Stimulated activated CD4-positive, alpha-beta T cell treated with anti-CD3 and anti-CD28 coated beads, Interleukin-4, amount 100 ng/mL, for 24 hours (primary cell): ENCODE measurements around the gene LRRC43.
A peak's percentile ranks its signal among the peaks of the same experiment; 100 is the strongest.
"Not testable (repeated sequence)": the region's sequence is repeated elsewhere in the genome, so short reads cannot be mapped to it uniquely, and the experiment has no call there.

Source experiments
- DNase-seq: peaks from one replicate; pipeline ENCODE4 v3.0.0-alpha.2; 2020

The LRRC43 gene

DNA sequence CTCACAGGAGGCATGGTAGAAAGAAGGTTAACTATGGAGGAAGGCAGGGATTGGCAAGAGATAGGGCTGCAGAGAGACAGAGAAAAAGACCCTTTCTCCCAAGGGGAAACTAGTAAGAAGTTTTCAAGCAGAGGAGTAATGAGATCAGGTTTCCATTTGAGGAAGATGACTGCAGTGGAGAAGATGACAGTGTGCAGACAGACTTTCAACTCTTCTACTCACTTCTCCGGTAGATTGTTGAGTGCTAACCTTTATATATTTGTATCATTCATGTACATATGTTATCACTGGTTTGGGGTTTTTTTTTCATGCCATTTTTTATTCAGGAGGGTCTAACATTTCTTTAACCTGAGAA is 14.7 kb downstream of the LRRC43 start:
- no peak for DNase-seq

DNA sequence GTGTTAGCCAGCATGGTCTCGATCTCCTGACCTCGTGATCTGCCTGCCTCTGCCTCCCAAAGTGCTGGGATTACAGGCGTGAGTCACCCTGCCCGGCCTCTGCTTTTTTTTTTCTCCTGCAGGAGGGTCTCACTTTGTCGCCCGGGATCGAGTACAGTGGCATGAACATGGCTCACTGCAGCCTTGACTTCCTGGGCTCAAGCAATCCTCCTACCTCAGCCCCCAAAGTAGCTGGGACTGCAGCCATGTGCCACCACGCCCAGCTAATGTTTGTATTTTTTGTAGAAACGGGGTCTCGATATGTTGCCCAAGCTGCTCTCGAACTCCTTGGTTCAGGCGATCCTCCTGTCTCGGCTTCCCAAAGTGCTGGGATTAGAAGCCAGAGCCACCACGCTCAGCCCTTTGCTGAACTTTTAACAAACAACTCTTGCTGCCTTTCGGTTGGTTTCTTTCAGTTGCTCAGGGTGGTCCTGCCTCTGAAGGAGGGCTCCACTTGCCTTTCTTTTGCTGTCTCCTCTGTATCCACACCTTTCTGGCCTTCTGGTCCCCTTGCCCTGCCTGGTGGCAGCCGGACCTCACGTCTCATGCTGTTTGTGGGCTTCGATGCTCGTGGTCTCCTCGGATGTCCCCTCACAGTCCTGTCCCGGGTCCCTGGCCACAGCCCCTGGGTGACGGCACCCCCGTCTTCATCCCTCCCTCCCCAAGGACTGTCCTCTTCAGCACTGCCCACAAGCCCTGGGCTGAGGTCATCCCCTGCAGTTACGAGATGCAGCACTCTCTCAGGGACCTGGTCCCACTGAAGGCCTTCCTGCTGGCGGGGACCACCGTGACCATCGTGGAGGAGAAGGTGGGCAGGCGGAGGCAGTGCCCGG is 16.8 kb downstream of the LRRC43 start:
- no peak for DNase-seq

DNA sequence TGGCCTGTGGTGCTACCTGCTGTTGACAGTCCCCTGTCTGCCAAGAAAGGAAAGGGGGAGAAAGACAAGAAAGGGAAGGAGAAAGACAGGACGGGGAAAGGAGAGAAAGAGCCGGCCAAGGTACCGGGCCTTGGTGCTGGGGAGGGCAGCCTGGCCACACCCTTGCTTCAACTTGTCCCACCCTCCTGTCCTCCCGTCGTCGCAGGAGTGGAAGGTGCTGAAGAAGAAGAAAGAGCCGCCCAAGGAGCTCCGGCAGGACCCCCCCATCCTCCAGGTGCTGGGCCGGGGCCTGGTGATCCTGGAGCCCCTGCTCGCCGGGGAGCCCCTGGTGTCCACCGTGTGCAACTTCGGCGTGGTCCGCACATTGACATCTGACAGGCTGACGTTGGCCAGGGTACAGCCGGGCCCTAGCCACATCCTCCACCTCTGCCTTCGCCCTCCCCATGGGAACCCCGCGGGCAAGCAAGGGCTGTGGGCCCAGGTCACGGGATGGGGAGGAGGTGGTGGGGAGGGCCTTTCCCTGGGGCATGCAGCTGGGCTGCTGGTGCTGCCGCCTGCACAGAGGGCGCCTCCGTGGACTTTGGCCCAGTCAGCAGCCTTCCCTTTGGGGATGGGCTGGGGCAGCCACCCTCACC is 17.7 kb downstream of the LRRC43 start:
- DNase-seq = no peak

DNA sequence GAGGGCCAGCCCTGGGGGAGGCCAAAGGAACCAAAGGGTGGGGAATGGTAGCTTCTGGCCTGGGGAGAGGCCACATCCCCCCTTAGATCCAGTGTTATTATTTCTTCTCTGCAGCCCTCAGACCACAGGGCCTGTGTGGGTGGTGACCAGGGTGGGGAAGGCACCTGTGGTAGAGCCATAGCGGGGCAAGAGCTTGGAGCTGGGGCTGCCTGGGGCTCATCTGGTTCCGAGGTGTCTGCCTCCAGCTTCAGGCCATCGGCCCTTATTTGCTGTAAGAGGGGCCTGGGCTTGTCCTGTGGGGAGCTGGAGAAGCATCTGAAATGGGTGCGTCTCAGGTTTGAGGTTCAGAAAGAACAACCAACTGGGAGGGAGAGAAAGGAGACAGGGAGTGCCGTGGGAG is 18.5 kb downstream of the LRRC43 start:
- no peak for DNase-seq

DNA sequence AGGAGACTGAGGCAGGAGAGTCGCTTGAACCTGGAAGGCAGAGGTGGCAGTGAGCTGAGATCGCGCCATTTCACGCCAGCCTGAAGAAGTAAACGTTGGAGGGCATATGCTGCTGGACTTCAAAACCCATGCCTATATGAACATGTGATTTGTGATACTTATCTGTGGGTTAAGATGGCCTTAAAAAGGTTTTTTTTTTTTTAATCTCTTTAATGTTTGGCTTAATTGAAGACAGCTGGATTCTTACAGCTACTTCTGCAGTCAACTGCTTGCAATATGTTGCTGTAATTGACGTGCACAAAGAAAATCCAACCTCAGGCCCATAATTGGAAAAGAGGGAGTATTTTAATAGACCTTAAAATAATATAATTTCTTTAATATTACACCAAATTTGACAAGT is 19.1 kb downstream of the LRRC43 start:
- no peak for DNase-seq

DNA sequence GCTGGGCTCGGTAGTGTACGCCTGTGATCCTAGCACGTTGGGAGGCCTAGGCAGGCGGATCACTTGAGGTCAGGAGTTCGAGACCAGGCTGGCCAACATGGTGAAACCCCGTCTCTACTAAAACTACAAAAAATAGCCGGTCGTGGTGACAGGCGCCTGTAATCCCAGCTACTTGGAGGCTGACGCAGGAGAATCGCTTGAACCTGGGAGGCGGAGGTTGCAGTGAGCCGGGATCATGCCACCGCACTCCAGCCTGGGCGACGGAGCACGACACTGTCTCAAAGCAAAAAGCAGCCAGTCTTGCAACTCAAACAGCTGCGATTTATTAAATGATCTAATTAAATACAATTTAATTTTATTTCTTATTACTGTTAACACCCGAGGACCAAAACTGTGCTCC is 19.9 kb downstream of the LRRC43 start:
- not testable (repeated sequence) for DNase-seq

DNA sequence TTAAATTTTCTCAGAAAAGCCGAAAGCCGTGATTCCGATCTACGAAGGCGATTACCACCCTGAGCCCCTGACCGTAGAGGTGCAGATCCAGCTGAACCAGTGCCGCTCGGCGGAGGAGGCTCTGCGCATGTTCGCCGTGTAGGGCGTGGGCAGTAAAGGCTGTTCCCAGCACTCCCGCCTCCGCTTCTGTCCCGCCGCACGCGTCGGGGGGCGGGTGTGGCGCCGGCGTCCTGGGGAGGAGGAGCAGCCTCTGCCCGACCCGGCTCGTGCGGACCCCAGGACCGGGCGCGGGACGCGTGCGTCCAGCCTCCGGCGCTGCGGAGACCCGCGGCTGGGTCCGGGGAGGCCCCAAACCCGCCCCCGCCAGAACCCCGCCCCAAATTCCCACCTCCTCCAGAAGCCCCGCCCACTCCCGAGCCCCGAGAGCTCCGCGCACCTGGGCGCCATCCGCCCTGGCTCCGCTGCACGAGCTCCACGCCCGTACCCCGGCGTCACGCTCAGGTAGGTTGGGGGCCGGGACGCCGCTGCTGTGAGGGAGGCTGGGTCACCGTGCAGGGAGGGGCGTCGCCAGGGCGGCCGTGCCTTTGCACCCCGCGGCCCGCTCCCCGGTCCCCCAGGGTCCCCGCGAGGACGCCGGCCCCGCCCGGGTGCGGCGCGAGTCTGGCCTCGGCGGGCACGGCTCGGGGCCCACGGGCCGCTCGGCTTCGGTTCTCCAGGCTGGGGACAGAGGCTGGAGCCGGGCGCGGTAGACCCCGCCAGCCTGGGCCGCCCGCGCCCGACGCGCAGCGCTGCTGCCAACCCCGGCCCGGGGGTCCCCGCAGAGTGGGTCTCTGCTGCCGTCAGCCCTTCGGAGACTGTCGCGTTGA is 20.6 kb downstream of the LRRC43 start, which contains the start of gene B3GNT4:
TSS of gene B3GNT4 (plus strand) at position 409 of the 866 bp plus-strand sequence. CDS start 910 bp downstream, outside the sequence.
- DNase-seq = peak; percentile 67

DNA sequence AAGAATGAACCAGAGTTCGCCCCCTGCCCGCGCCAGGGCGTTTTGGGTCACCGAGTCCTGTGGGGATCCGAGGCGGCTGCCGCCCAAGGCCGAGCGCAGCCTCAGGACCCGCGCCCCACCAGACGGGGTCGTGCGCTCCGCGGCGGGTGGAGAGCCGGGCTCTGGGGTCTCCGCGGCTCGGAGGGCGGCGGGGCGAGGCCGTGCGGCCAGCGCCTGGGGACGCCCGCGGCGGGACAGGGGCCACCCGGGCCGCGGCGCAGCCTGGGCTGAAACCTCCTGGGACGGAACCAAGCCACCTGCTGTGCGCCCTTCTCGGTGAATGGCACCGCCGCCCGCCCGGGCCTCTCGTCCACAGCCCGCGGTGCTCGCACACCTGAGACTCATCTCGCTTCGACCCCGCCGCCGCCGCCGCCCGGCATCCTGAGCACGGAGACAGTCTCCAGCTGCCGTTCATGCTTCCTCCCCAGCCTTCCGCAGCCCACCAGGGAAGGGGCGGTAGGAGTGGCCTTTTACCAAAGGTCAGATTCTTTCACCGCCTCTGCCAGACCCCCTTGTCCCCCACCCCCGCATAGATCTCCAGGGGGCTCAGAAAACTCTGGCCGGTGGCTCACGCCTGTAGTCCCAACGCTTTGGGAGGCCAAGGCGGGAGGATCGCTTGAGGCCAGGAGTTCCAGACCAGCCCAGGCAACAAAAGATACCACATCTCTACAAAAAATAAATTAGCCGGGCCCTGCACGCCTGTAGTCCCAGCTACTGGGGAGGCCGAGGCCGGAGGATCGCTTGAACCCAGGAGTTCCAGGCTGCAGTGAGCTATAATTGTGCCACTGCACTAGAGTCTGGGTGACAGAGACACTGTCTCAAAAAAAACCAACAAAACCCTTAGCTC is 21.5 kb downstream of the LRRC43 start:
- DNase-seq = no peak

DNA sequence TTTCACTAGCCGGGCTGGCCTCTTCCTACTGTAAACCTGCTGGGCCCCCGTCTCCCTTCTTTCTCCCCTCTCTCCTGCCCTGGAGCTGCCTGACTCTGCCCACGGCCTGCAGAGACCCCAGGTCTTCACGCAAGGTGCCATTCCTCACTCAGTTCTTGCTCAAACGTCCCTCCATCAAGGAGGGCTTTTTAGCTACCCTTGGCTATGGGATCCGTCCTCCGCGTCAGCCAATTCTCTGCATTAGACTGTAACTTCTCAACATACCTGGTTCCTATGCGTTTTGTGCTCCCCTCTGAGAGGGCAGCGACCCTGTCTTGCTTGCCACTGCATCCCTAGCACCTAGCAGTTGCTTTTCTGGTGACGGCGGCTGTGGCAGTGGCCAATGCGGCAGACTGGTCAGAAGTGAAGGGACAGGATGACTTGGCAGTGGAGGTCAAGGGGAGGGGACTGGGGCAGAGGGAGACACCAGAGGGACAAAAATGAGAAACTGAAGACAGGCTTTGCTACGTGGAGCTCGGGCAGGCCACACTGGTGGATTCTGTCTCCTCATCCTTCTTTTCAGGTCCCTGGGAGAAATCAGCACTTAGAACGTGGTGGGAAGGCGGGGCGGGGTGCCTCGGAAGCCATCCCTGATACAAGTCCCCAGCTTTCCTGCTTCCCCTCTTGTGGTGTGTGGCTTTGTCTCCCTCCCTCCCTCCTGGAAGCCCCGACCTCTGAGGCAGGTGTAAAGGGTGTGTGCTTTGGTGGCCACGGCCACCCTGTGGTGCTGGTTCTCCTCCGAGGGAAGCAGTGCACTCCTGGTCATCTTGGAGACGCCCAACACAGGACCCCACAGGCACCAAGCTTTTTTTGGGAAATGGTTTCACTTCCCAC is 22.4 kb downstream of the LRRC43 start:
- DNase-seq = no peak

DNA sequence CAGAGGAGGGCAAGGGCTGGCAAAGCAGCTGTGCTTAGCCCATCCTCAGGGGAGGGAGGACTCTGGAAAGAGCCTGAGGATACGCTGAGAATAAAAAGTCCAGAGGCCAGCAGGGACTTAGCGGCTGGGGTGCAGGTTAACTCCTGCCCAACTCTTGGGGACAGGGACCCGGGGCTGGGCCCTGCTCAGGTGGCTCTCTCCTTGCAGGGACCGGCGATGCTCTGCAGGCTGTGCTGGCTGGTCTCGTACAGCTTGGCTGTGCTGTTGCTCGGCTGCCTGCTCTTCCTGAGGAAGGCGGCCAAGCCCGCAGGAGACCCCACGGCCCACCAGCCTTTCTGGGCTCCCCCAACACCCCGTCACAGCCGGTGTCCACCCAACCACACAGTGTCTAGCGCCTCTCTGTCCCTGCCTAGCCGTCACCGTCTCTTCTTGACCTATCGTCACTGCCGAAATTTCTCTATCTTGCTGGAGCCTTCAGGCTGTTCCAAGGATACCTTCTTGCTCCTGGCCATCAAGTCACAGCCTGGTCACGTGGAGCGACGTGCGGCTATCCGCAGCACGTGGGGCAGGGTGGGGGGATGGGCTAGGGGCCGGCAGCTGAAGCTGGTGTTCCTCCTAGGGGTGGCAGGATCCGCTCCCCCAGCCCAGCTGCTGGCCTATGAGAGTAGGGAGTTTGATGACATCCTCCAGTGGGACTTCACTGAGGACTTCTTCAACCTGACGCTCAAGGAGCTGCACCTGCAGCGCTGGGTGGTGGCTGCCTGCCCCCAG is 23.4 kb downstream of the LRRC43 start:
- no peak for DNase-seq

DNA sequence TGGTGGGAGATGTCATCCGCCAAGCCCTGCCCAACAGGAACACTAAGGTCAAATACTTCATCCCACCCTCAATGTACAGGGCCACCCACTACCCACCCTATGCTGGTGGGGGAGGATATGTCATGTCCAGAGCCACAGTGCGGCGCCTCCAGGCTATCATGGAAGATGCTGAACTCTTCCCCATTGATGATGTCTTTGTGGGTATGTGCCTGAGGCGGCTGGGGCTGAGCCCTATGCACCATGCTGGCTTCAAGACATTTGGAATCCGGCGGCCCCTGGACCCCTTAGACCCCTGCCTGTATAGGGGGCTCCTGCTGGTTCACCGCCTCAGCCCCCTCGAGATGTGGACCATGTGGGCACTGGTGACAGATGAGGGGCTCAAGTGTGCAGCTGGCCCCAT is 24.1 kb downstream of the LRRC43 start:
- DNase-seq = no peak

DNA sequence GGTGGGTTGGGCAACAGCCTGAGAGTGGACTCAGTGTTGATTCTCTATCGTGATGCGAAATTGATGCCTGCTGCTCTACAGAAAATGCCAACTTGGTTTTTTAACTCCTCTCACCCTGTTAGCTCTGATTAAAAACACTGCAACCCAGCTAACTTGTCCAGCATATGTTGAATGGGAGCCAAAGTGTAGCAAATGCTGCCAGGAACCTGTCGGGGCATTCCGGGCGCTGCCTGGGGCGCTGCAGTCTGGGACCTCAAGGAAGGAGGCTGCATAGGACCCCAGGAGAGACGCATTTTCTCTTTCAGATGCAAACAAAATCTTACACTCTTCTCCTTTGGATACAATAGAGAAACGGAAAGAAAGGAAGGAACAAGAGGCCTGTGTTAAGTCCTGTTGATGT is 24.5 kb downstream of the LRRC43 start:
- no peak for DNase-seq

DNA sequence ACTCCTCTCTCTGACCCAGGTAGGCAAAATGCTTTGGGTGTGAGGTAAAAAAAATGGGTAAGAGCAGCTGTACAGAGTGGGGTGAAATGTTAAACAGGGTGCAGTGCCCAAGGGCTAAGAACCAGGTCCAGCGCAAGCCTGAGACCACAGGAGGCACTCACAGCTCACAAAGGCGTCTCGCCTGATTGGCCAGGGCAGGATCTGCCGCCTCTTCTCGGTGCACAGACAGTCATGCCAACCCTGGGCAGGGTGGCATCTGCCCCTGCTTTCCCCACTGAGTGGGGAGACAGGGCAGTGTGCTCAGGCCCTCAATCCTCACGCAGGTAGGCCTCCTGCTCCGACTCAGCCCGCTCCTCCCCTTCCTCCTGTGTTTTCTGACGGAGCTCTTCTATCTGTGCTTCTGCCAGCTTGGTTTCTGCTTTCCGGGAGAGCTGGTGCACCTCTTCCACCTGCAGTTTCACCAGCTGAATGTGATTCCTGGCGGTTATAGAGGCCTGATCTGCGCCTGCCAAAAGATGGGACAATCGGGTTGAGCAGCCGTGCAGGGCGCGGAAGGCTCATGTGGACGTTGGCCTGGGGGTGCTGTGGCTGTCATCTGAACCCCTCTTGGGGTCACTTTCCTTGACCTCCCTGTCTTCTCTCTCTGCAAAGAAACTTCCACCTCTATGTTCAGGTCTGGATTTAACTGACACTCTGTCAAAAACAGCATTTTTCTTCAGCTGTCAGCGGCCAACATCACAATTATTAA is 25.3 kb downstream of the LRRC43 start:
- DNase-seq = no peak

DNA sequence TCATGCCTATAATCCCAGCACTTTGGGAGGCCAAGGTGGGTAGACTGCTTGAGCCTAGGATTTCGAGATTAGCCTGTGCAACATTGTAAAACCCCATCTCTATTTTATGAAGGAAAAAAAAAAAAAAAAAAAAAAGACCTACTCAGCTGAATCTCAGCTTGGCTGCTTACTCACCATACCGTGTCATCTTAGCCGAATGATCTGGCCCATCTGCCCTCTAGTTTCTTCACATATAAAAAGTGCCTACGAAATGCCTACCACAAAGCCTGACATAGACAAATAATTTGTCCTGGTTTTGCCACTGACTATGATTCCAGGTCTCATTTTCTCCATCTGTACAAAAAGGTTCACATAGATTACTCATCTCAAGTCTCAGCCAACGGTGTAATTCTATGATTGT is 32.8 kb downstream of the LRRC43 start:
- DNase-seq = no peak

DNA sequence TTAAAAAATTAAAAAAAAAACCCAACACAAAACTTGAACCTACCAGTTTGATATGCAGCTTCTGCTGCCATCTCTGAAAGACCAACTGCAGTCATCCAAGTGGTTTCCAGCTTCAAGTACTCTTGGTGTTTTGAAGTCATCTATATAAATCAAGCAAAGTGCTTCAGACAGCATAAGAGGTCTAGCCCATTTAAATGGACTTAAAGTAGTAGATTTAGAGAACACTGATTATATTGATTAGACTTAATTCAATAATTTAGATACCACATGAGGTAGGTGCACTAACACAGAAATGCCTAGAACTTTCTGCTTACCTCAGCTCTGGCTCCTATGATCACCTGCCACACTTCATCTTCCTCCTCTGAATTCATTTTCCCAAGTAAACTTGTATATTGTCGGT is 33.5 kb downstream of the LRRC43 start:
- DNase-seq = no peak

DNA sequence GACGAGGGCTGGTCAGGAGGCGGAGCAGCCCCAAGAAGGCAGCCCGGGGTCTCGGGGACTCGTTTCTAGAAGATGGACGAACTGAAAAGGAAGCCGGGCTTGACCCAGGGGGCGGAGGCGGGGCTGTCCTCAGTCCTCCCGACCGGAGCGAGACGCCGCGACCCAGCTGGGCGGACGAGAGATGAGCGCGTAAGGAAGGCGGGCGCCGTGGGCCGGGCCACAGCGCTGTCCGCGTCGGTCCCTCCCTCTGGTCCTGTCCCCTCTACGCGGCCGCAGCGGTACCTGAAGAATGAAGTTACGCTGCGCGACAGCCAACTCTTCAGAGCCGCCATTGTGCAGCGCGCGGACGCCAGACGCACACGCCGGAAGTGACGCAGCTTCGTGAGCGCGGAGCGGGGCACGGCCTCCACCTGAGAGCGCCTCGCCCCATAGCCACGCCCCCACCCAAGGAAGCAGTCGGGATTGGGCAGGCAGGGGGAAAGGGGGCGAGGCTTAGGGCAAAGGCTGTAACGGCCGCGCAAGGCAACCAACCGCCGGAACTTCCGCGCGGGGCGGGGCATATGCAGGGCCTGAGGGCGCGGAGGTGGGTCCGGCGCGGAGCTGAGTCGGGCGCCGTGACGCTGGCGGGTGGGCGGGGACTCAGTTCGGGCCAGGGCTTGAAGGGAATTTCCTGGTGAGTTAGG is 42.9 kb downstream of the LRRC43 start, which contains the start of gene DIABLO:
TSS of gene DIABLO (minus strand) at position 370 of the 683 bp plus-strand sequence. CDS start at position 332, 38 bp downstream.
- DNase-seq = peak; percentile 100

DNA sequence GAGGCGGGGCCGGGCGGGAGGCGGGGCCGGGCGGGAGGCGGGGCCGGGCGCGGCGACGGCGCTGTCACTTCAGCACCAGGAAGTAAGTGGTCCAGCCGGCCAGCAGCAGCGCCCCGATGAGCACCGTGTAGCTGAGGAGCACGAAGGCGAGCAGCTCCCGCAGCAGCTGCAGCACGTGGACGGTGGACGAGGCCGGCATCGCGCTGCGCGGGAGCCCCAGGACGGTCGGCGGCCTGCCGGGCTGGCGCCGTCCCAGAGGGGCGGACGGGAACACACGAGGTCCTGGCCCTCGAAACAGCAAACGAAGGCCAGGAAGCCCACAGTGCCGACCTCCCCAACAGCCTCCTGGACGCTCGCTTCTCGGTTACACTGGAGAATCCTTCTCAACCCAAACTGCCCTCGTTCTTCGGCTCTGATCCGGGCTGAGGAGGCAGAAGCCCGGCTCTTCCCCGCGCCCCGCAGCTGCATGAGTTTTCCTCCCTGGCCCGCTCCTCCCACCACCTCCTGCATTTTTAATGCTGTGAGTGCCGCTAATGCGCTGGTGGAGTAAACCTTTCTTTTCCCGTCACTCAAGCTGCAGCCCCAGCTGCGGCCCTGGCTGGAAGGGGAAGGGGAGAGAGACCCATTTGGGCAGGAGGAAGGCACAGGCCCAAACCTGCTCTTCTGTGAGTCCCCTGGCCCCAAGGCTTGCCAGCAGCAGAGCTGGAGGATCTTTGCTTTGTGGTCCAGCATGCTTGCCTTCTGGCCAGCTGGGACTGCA is 43.6 kb downstream of the LRRC43 start:
- no peak for DNase-seq

DNA sequence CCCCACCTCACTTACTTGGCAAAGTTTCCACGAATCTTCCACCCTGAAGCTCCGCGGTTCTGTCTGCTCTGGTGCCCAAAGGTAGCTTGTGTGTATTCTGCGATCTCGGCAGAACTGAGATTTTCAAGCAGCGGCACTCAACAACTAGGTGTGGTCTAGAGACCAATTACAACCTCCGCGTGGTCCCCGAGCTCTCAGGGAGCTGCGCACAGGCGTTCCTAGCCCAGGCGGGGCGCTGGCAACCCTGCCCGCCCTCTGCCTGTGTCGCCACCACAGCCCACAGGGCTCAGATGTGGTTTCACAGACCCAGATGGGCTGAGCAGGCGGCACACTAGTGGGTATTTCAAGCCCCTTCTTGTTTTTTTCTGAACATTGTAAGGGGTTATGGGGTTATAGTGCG is 44.4 kb downstream of the LRRC43 start:
- no peak for DNase-seq
